ENCODE measurements around the gene CDC14B.
"Not testable (repeated sequence)": the region's sequence is repeated elsewhere in the genome, so short reads cannot be mapped to it uniquely, and the experiment has no call there.

Gene CDC14B

GRCh38 chr9:96646081-96646991 is 26.7 kb upstream of the CDC14B start:
- POLR2A ChIA-PET = no interaction called here
- DNase-seq (ENCODE audit: extremely low spot score) = no peak
- CTCF ChIA-PET = no interaction called here
- no peak for TF ChIP-seq CTCF (IDR thresholded peaks at IDR 0.05; ENCODE audit: control extremely low read depth, extremely low read depth, low read depth, missing control alignments)

- ChIA-PET CTCF (no interaction called here), POLR2A (no interaction called here)
- no peak for DNase-seq (ENCODE audit: extremely low spot score)
- no peak for TF ChIP-seq CTCF (IDR thresholded peaks at IDR 0.05; ENCODE audit: control extremely low read depth, extremely low read depth, low read depth, missing control alignments)
Observed at GRCh38 chr9:96644137-96644536, 24.5 kb upstream of the CDC14B start.

GRCh38 chr9:96641514-96641913 is 21.9 kb upstream of the CDC14B start:
- CTCF ChIA-PET = interaction anchor here (2.1 kb wide), 1 partner anchor 9 kb away, joined by 6 read pairs; no protein-coding TSS in a partner anchor
- no peak for DNase-seq (ENCODE audit: extremely low spot score)
- TF ChIP-seq CTCF (IDR thresholded peaks at IDR 0.05; ENCODE audit: control extremely low read depth, extremely low read depth, low read depth, missing control alignments) = no peak
- POLR2A ChIA-PET = no interaction called here

- no peak for DNase-seq (ENCODE audit: extremely low spot score)
- no peak for TF ChIP-seq CTCF (IDR thresholded peaks at IDR 0.05; ENCODE audit: control extremely low read depth, extremely low read depth, low read depth, missing control alignments)
- ChIA-PET CTCF (interaction anchor here (1.8 kb wide), 1 partner anchor 28 kb away, joined by 3 read pairs; no protein-coding TSS in a partner anchor), POLR2A (no interaction called here)
Observed at GRCh38 chr9:96638606-96639364, 19.1 kb upstream of the CDC14B start.

- CTCF ChIA-PET = no interaction called here
- DNase-seq (ENCODE audit: extremely low spot score) = no peak
- no peak for TF ChIP-seq CTCF (IDR thresholded peaks at IDR 0.05; ENCODE audit: control extremely low read depth, extremely low read depth, low read depth, missing control alignments)
- POLR2A ChIA-PET = no interaction called here
Observed at GRCh38 chr9:96636368-96636767, 16.7 kb upstream of the CDC14B start.

- CTCF ChIA-PET; POLR2A ChIA-PET; DNase-seq (ENCODE audit: extremely low spot score): not testable (repeated sequence)
Observed at GRCh38 chr9:96633579-96633978, 13.9 kb upstream of the CDC14B start.

GRCh38 chr9:96626912-96627311 is 7.3 kb upstream of the CDC14B start:
- no peak for DNase-seq (ENCODE audit: extremely low spot score)
- ChIA-PET CTCF (interaction anchor here (1.2 kb wide), 1 partner anchor 16 kb away, joined by 3 read pairs; no protein-coding TSS in a partner anchor), POLR2A (no interaction called here)
- no peak for TF ChIP-seq CTCF (IDR thresholded peaks at IDR 0.05; ENCODE audit: control extremely low read depth, extremely low read depth, low read depth, missing control alignments)
